Bronchial epithelial cell (primary cell): ENCODE data around the gene PTGIS. TPM values are rescaled to one million over a fixed set of nuclear protein-coding genes. Genes with fewer than 3 reads are reported as not detected.
A peak's percentile ranks its signal among the peaks of the same experiment; 100 is the strongest.

ENCODE experiments used
- DNase-seq: peaks from one replicate; pipeline ENCODE4 v3.0.0-alpha.2; 2010; ENCODE audit warnings: low read depth
- FAIRE-seq: peaks from 2 replicates; lab custom pipeline; 2011; peaks lifted over from hg19 to GRCh38; lab: Jason Lieb, UNC
- H3K27me3 ChIP-seq: 2 replicates; pipeline ENCODE4 v1.5.1; 2011; ENCODE audit warnings: low read length; ENCODE audit not compliant: control insufficient read depth, insufficient read depth
- H3K36me3 ChIP-seq: 2 replicates; pipeline ENCODE4 v1.5.1; 2011; ENCODE audit warnings: low read length; ENCODE audit not compliant: control insufficient read depth, insufficient read depth
- H3K4me3 ChIP-seq: 2 replicates; pipeline ENCODE4 v1.5.1; 2011; ENCODE audit warnings: mild to moderate bottlenecking, low read depth, low read length, control low read depth
- CTCF ChIP-seq: IDR thresholded peaks from 2 replicates; pipeline ENCODE4 v1.5.1; 2011; ENCODE audit warnings: mild to moderate bottlenecking, moderate library complexity, low read length, control low read depth, inconsistent platforms; ENCODE audit not compliant: insufficient read depth, severe bottlenecking
- total RNA-seq: library from RNA; depleted of rRNA; stranded (reverse); fragments of >200 nt; gene quantifications from 2 replicates; pipeline ENCODE4 v1.2.1, GENCODE V29; 2014

The PTGIS gene
- total RNA-seq, 1 donor from 2014 or later, result 4.7 TPM

- Histone ChIP-seq H3K27me3 (no peaks in the 10 kb centered on the region), H3K36me3 (no peaks in the 10 kb centered on the region), H3K4me3 (no peak overlapping the region)
- FAIRE-seq (no peak), DNase-seq (no peak)
- TF ChIP-seq CTCF, result peak; percentile 18
These were observed 35.3 kb upstream of the PTGIS start for GRCh38 chr20:49603209-49603627.

DNA sequence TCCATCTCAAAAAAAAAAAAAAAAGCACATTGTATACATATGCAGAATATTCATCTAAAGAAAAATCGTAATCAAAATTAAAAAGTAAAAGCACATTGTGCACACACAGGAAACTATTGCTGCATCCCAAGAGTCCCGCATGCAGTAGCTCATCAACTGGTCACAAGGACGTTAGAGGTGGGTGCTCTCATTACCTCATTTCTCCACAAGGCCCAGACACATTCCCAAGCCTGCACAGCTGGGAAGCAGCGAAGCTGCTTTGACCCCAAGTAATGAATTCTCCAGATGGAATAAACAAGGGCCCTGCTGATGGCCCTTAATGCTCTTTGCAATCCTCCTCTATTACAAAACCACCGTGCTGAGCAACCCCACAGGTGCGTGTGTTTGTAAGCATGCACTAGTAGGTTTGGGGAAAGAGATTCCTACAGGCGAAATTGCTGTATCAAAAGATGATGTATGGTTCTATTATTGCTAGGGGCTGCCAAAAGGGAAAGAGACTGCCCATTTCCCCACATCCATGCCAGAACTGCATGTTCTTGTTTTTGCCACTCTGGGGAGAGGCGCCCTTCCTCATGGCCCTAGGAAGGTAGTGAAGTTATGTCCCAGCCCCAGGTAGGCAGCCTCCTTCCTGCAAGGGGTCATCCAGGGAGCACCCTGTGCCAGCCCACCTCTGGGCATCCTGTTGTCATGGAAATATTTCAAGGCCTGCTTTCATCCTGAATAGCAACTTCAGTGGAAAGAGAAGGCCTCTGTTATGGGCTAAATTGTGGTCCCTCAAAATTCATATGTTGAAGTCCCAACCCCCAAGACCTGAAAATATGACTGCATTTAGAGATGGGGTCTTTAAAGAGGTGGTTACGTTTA, 34.6 kb upstream of the PTGIS start:
- no peak overlapping the region for H3K4me3 ChIP-seq
- TF ChIP-seq CTCF, result no peak
- H3K27me3 ChIP-seq, result no peaks in the 10 kb centered on the region
- no peak for DNase-seq
- H3K36me3 ChIP-seq, result no peaks in the 10 kb centered on the region
- FAIRE-seq, result no peak

DNA sequence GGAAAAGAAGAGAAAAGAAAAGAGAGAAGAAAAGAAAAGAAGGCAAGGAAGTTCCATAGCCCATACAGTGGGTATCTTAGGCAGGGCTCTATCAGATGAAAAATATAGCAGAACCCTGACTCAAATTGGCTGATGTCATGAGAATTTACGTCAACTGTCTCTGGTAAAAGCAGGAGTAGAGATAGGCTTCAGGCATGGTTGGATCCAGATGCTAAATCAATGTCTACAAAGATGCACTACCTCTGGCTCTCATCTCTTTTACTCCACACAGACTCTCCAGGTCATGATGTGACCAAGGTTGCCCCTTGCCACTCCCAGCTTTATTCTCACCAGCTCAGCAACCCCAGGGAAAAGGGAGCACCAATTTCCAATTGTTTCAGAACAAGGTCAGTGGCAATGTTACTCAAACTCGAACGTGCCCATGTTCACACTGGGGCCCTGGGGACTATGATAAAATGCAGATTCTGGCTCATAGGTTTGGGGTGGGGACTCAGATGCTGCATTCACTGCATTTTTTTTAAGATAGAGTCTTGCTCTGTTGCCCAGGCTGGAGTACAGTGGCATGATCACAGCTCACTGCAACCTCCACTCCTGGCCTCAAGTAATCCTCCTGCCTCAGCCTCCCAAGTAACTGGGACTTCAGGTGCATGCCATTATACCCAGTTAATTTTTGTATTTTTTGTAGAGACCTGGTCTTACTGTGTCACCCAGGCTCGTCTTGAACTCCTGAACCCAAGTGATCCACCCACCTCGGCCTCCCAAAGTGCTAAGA, 33.4 kb upstream of the PTGIS start:
- Histone ChIP-seq H3K4me3 (no peak overlapping the region), H3K27me3 (no peaks in the 10 kb centered on the region), H3K36me3 (no peaks in the 10 kb centered on the region)
- TF ChIP-seq CTCF, result no peak
- DNase-seq, result no peak
- no peak for FAIRE-seq

GRCh38 chr20:49599746-49600113, 31.8 kb upstream of the PTGIS start:
- no peaks in the 10 kb centered on the region for H3K36me3 ChIP-seq
- TF ChIP-seq CTCF, result no peak
- FAIRE-seq, result no peak

GRCh38 chr20:49597825-49598395, 30.0 kb upstream of the PTGIS start:
- FAIRE-seq (no peak), DNase-seq (no peak)
- H3K36me3 ChIP-seq, result no peaks in the 10 kb centered on the region
- peaks cover 1% of the 10 kb centered on the region for H3K27me3 ChIP-seq
- no peak for TF ChIP-seq CTCF
- no peak overlapping the region for H3K4me3 ChIP-seq

More at GRCh38 chr20:49599746-49600113, 31.8 kb upstream of the PTGIS start:
- DNase-seq, result no peak
- H3K27me3 ChIP-seq, result no peaks in the 10 kb centered on the region
- H3K4me3 ChIP-seq, result no peak overlapping the region
